GM23338 (cell line): ENCODE data around the gene OR52N2. TPM values are rescaled to one million over a fixed set of nuclear protein-coding genes. Genes with fewer than 3 reads are reported as not detected.

ENCODE experiments used
- ATAC-seq: fragments of 200-7000 bp; cut with Tn5 transposase; 3 replicates; pipeline ENCODE4 v1.9.1; 2020
- DNase-seq: peaks from one replicate; pipeline ENCODE4 v3.0.0-alpha.2; 2015; ENCODE audit warnings: low spot score
- H2AFZ ChIP-seq: fragments of 200-600 bp; sonication (generic); 2 replicates; pipeline ENCODE4 v1.8.0; 2016; ENCODE audit warnings: antibody characterized with exemption, mild to moderate bottlenecking, moderate library complexity
- H3F3A ChIP-seq: fragments of 200-600 bp; sonication (generic); replicated peaks from 2 replicates; pipeline ENCODE4 v1.8.0; 2017; ENCODE audit warnings: antibody characterized with exemption, mixed run types, low read depth
- H3K27ac ChIP-seq: fragments of 200-600 bp; sonication (generic); 2 replicates; pipeline ENCODE4 v1.6.1; 2016; ENCODE audit warnings: low read depth
- H3K27me3 ChIP-seq: fragments of 200-600 bp; sonication (generic); 2 replicates; pipeline ENCODE4 v1.8.0; 2016; ENCODE audit warnings: mild to moderate bottlenecking, mixed run types, moderate library complexity; ENCODE audit not compliant: insufficient read depth
- H3K36me3 ChIP-seq: fragments of 200-600 bp; sonication (generic); 2 replicates; pipeline ENCODE4 v1.8.0; 2016; ENCODE audit warnings: mild to moderate bottlenecking; ENCODE audit not compliant: insufficient read depth
- H3K4me1 ChIP-seq: fragments of 200-600 bp; sonication (generic); 2 replicates; pipeline ENCODE4 v1.8.0; 2016; ENCODE audit warnings: mild to moderate bottlenecking, moderate library complexity; ENCODE audit not compliant: insufficient read depth
- H3K4me2 ChIP-seq: fragments of 200-600 bp; sonication (generic); 2 replicates; pipeline ENCODE4 v1.7.1; 2017; ENCODE audit warnings: mixed run types
- H3K4me3 ChIP-seq: fragments of 200-600 bp; sonication (generic); 2 replicates; pipeline ENCODE4 v1.6.1; 2016; ENCODE audit warnings: mixed run types
- H3K79me2 ChIP-seq: fragments of 200-600 bp; sonication (generic); replicated peaks from 2 replicates; pipeline ENCODE4 v1.8.0; 2017; ENCODE audit warnings: mild to moderate bottlenecking; ENCODE audit not compliant: insufficient read depth
- H3K9me2 ChIP-seq: fragments of 200-600 bp; sonication (generic); 2 replicates; pipeline ENCODE4 v1.8.0; 2017; ENCODE audit not compliant: insufficient read depth
- H4K20me1 ChIP-seq: fragments of 200-600 bp; sonication (generic); replicated peaks from 2 replicates; pipeline ENCODE4 v1.8.0; 2017; ENCODE audit warnings: mild to moderate bottlenecking; ENCODE audit not compliant: insufficient read depth
- H3K27ac Mint-ChIP-seq: 2 replicates; pipeline ENCODE4 v1.8.0; 2020; ENCODE audit warnings: inconsistent platforms, mild to moderate bottlenecking, moderate library complexity, mixed read lengths
- H3K27me3 Mint-ChIP-seq: 3 replicates; pipeline ENCODE4 v1.8.0; 2022; ENCODE audit warnings: low read depth, mild to moderate bottlenecking, moderate library complexity, mixed read lengths, inconsistent platforms; ENCODE audit not compliant: insufficient read depth, poor library complexity
- H3K36me3 Mint-ChIP-seq: 3 replicates; pipeline ENCODE4 v1.8.0; 2021; ENCODE audit warnings: low read depth, mild to moderate bottlenecking, inconsistent platforms, moderate library complexity, mixed read lengths
- H3K4me1 Mint-ChIP-seq: 3 replicates; pipeline ENCODE4 v1.8.0; 2020; ENCODE audit warnings: mild to moderate bottlenecking, inconsistent platforms, mixed read lengths
- H3K4me3 Mint-ChIP-seq: 3 replicates; pipeline ENCODE4 v1.8.0; 2021; ENCODE audit warnings: moderate library complexity, mild to moderate bottlenecking, inconsistent platforms, mixed read lengths
- H3K9me3 Mint-ChIP-seq: 3 replicates; pipeline ENCODE4 v1.8.0; 2020; ENCODE audit warnings: moderate library complexity, mild to moderate bottlenecking, inconsistent platforms, mixed read lengths
- CTCF ChIP-seq, 2 experiments: fragments of 200-600 bp in 1 of 2; sonication (generic) in 1 of 2; conservative IDR thresholded peaks; 2 replicates each; pipeline versions ENCODE4 v1.5.1 to v1.6.1; 2016 to 2017; ENCODE audit warnings: antibody characterized with exemption in 2 of 2, low read depth in 2 of 2, mild to moderate bottlenecking in 2 of 2, moderate library complexity in 1 of 2
- ETS1 ChIP-seq: IDR thresholded peaks from 2 replicates; pipeline ENCODE4 v1.6.1; 2016; ENCODE audit warnings: antibody characterized with exemption
- EZH2 ChIP-seq: fragments of 200-600 bp; sonication (generic); IDR thresholded peaks from one replicate; pipeline ENCODE4 v1.8.0; 2017; ENCODE audit warnings: antibody characterized with exemption, mild to moderate bottlenecking, low read depth; ENCODE audit not compliant: unreplicated experiment
- JUNB ChIP-seq: IDR thresholded peaks from one replicate; pipeline ENCODE4 v1.6.1; 2016; ENCODE audit warnings: antibody characterized with exemption; ENCODE audit not compliant: unreplicated experiment
- POLR2AphosphoS5 ChIP-seq: IDR thresholded peaks from 2 replicates; pipeline ENCODE4 v1.6.1; 2016; ENCODE audit warnings: antibody characterized with exemption, low read depth
- STAT1 ChIP-seq: IDR thresholded peaks from one replicate; pipeline ENCODE4 v1.6.1; 2016; ENCODE audit warnings: antibody characterized with exemption; ENCODE audit not compliant: unreplicated experiment
- ZNF114 ChIP-seq: fragments of 250-450 bp; sonication (Bioruptor Pico); IDR thresholded peaks from 2 replicates; pipeline ENCODE4 v1.5.0; 2020; ENCODE audit warnings: mild to moderate bottlenecking, moderate library complexity
- ZNF331 ChIP-seq: fragments of 250-450 bp; sonication (Bioruptor Pico); IDR thresholded peaks from 2 replicates; pipeline ENCODE4 v1.5.0; 2020; ENCODE audit warnings: low read depth, mild to moderate bottlenecking, moderate library complexity
- ZNF462 ChIP-seq: fragments of 250-450 bp; sonication (Bioruptor Pico); IDR thresholded peaks from 2 replicates; pipeline ENCODE4 v1.5.0; 2020; ENCODE audit warnings: mild to moderate bottlenecking, moderate library complexity
- polyA plus RNA-seq: library from polyadenylated mRNA; unstranded; fragments of >200 nt; fragmentation: Nextera tagmentation; extraction: Ambion mirVana; gene quantifications from 2 replicates; pipeline ENCODE4 v1.2.1, GENCODE V29; 2016
- total RNA-seq: library from RNA; depleted of rRNA; stranded (reverse); fragments of >200 nt; shearing (Covaris generic); gene quantifications from 2 replicates; pipeline ENCODE4 v1.2.3, GENCODE V29; 2014

OR52N2 gene
- total and polyA plus RNA-seq, 2 experiments from 2014 or later = 0.19 TPM; not detected in 1

GRCh38 chr11:5847711-5848110, 39.0 kb downstream of the OR52N2 start:
- H3K9me3 Mint-ChIP-seq = peaks cover 3% of the 10 kb centered on the region; the same call in 1 of the 3 replicates
- H3K27ac Mint-ChIP-seq = no peak overlapping the region
- Histone ChIP-seq H3K4me2 (no peak overlapping the region), H3K27me3 (no peaks in the 10 kb centered on the region), H2AFZ (no peak overlapping the region), H4K20me1 (no peaks in the 10 kb centered on the region), H3K79me2 (no peaks in the 10 kb centered on the region), H3K27ac (no peak overlapping the region), H3K4me3 (no peak overlapping the region), H3K9me2 (0 out of 2 replicates have a peak, but pooled peaks cover 2% of the 10 kb centered on the region), H3F3A (no peaks in the 10 kb centered on the region), H3K4me1 (no peaks in the 10 kb centered on the region), H3K36me3 (no peaks in the 10 kb centered on the region)
- no peaks in the 10 kb centered on the region for H3K4me1 Mint-ChIP-seq
- TF ChIP-seq ETS1 (no peak), ZNF331 (no peak), STAT1 (no peak), CTCF (conservative IDR thresholded peaks at IDR 0.05; ENCODE audit: low read depth in 2 of 2) (no peak), JUNB (no peak), POLR2AphosphoS5 (no peak), ZNF114 (no peak)
- H3K4me3 Mint-ChIP-seq = no peak overlapping the region
- DNase-seq = no peak
- no peaks in the 10 kb centered on the region for H3K27me3 Mint-ChIP-seq
- H3K36me3 Mint-ChIP-seq = no peaks in the 10 kb centered on the region
- ATAC-seq = no peak

GRCh38 chr11:5851002-5851401, 42.3 kb downstream of the OR52N2 start:
- ATAC-seq (no peak), DNase-seq (no peak)
- no peak overlapping the region for H3K27ac Mint-ChIP-seq
- no peak for TF ChIP-seq ZNF462
- no peak for TF ChIP-seq STAT1
- no peak for TF ChIP-seq ZNF331
- no peak for TF ChIP-seq CTCF (conservative IDR thresholded peaks at IDR 0.05; ENCODE audit: low read depth in 2 of 2)
- no peak for TF ChIP-seq POLR2AphosphoS5
- no peak for TF ChIP-seq EZH2
- no peak for TF ChIP-seq ETS1

More at GRCh38 chr11:5851002-5851401, 42.3 kb downstream of the OR52N2 start:
- Histone ChIP-seq H3F3A (no peaks in the 10 kb centered on the region), H3K79me2 (no peaks in the 10 kb centered on the region), H3K4me3 (no peak overlapping the region), H2AFZ (no peak overlapping the region), H3K4me1 (no peaks in the 10 kb centered on the region), H3K36me3 (no peaks in the 10 kb centered on the region), H3K27ac (no peak overlapping the region), H3K9me2 (0 out of 2 replicates have a peak, but pooled peaks cover 2% of the 10 kb centered on the region), H4K20me1 (no peaks in the 10 kb centered on the region), H3K27me3 (no peaks in the 10 kb centered on the region), H3K4me2 (no peak overlapping the region)
- H3K4me3 Mint-ChIP-seq = no peak overlapping the region
- peaks cover 12% of the 10 kb centered on the region; the same call in 1 of the 3 replicates for H3K9me3 Mint-ChIP-seq
- no peaks in the 10 kb centered on the region for H3K27me3 Mint-ChIP-seq
- no peaks in the 10 kb centered on the region for H3K36me3 Mint-ChIP-seq
- H3K4me1 Mint-ChIP-seq = no peaks in the 10 kb centered on the region
